Neural cell (in vitro differentiated cells): Measurements from ENCODE around the gene BCL2. TPM values are rescaled to one million over a fixed set of nuclear protein-coding genes. Genes with fewer than 3 reads are reported as not detected.

Experiments used
- H2AFZ ChIP-seq: fragments of 200-600, 300-800 bp; sonication (generic), shearing (Covaris generic); 2 replicates; pipeline ENCODE4 v1.6.0; 2014; ENCODE audit warnings: low read depth, mild to moderate bottlenecking, antibody characterized with exemption, low read length, moderate library complexity
- H3F3A ChIP-seq: fragments of 200-600 bp; shearing (Covaris generic); 2 replicates; pipeline ENCODE4 v1.6.1; 2016; ENCODE audit warnings: mild to moderate bottlenecking, moderate library complexity, mixed read lengths, antibody characterized with exemption, low read length; ENCODE audit not compliant: insufficient read depth, poor library complexity, severe bottlenecking
- H3K27ac ChIP-seq: fragments of 200-600, 300-800 bp; sonication (generic), shearing (Covaris generic); 2 replicates; pipeline ENCODE4 v1.5.1; 2014; ENCODE audit warnings: mild to moderate bottlenecking, low read length, moderate library complexity
- H3K27me3 ChIP-seq: fragments of 300-800, 200-600 bp; sonication (generic), shearing (Covaris generic); 2 replicates; pipeline ENCODE4 v1.6.0; 2014; ENCODE audit warnings: mild to moderate bottlenecking, low read depth, low read length, moderate library complexity; ENCODE audit not compliant: insufficient read depth
- H3K36me3 ChIP-seq: fragments of 300-800, 200-600 bp; sonication (generic), shearing (Covaris generic); 2 replicates; pipeline ENCODE4 v1.5.1; 2014; ENCODE audit warnings: mild to moderate bottlenecking, antibody characterized with exemption, low read length, moderate library complexity; ENCODE audit not compliant: insufficient read depth
- H3K4me2 ChIP-seq: fragments of 300-800, 200-600 bp; sonication (generic), shearing (Covaris generic); 2 replicates; pipeline ENCODE4 v1.6.0; 2014; ENCODE audit warnings: mild to moderate bottlenecking, low read length
- H3K4me3 ChIP-seq: fragments of 300-800, 200-600 bp; sonication (generic), shearing (Covaris generic); 2 replicates; pipeline ENCODE4 v1.5.1; 2014; ENCODE audit warnings: mild to moderate bottlenecking, low read length, moderate library complexity
- H3K79me2 ChIP-seq: fragments of 200-600 bp; shearing (Covaris generic); replicated peaks from 2 replicates; pipeline ENCODE4 v1.6.0; 2014; ENCODE audit warnings: mild to moderate bottlenecking, low read length, moderate library complexity; ENCODE audit not compliant: insufficient read depth
- H3K9ac ChIP-seq: fragments of 300-800, 200-600 bp; sonication (generic), shearing (Covaris generic); 2 replicates; pipeline ENCODE4 v1.6.1; 2016; ENCODE audit warnings: mild to moderate bottlenecking, low read length, mixed read lengths
- H3K9me2 ChIP-seq: fragments of 200-600 bp; shearing (Covaris generic); 2 replicates; pipeline ENCODE4 v1.6.1; 2016; ENCODE audit warnings: mild to moderate bottlenecking, low read length, mixed read lengths; ENCODE audit not compliant: insufficient read depth
- H3K9me3 ChIP-seq: fragments of 200-600, 300-800 bp; sonication (generic), shearing (Covaris generic); 2 replicates; pipeline ENCODE4 v1.6.1; 2016; ENCODE audit warnings: mild to moderate bottlenecking, mixed run types, low read length, moderate library complexity, mixed read lengths
- H4K20me1 ChIP-seq: fragments of 200-600 bp; shearing (Covaris generic); 2 replicates; pipeline ENCODE4 v1.6.1; 2016; ENCODE audit warnings: mild to moderate bottlenecking, mixed run types; ENCODE audit not compliant: insufficient read depth
- CTCF ChIP-seq: fragments of 450-650 bp; IDR thresholded peaks from 2 replicates; pipeline ENCODE4 v1.5.1; 2014; ENCODE audit warnings: antibody characterized with exemption, mild to moderate bottlenecking, moderate library complexity; ENCODE audit not compliant: poor library complexity, severe bottlenecking
- EP300 ChIP-seq: fragments of 450-650 bp; conservative IDR thresholded peaks from 2 replicates; pipeline ENCODE4 v1.6.1; 2014; ENCODE audit warnings: antibody characterized with exemption, mild to moderate bottlenecking, moderate library complexity; ENCODE audit not compliant: poor library complexity, severe bottlenecking
- EZH2 ChIP-seq: fragments of 200-600, 300-800 bp; shearing (Covaris generic), sonication (generic); IDR thresholded peaks from 2 replicates; pipeline ENCODE4 v1.6.1; 2014; ENCODE audit warnings: antibody characterized with exemption, low read length, borderline replicate concordance, mild to moderate bottlenecking; ENCODE audit not compliant: insufficient read depth, poor library complexity, severe bottlenecking
- MXI1 ChIP-seq: fragments of 450-650 bp; conservative IDR thresholded peaks from 2 replicates; pipeline ENCODE4 v1.6.1; 2014; ENCODE audit warnings: antibody characterized with exemption, mild to moderate bottlenecking; ENCODE audit not compliant: poor library complexity, severe bottlenecking
- POLR2AphosphoS5 ChIP-seq: IDR thresholded peaks from 2 replicates; pipeline ENCODE4 v1.6.1; 2012
- RAD21 ChIP-seq: fragments of 450-650 bp; conservative IDR thresholded peaks from 2 replicates; pipeline ENCODE4 v1.6.1; 2014; ENCODE audit warnings: antibody characterized with exemption, mild to moderate bottlenecking, moderate library complexity
- REST ChIP-seq: IDR thresholded peaks from 2 replicates; pipeline ENCODE4 v1.6.1; 2012; ENCODE audit warnings: borderline replicate concordance
- SMC3 ChIP-seq: fragments of 450-650 bp; conservative IDR thresholded peaks from 2 replicates; pipeline ENCODE4 v1.6.1; 2014; ENCODE audit warnings: antibody characterized with exemption, mild to moderate bottlenecking, moderate library complexity; ENCODE audit not compliant: poor library complexity
- TAF1 ChIP-seq: IDR thresholded peaks from 2 replicates; pipeline ENCODE4 v1.6.1; 2012; ENCODE audit warnings: low read depth
- polyA plus RNA-seq: library from polyadenylated mRNA; depleted of rRNA; stranded (reverse); fragments of >200 nt; gene quantifications from 2 replicates; pipeline ENCODE4 v1.2.3, GENCODE V29; 2014

The BCL2 gene
- polyA plus RNA-seq, 1 donor from 2014 or later = 3.4 TPM

GRCh38 chr18:63247506-63247905, 72.1 kb downstream of the BCL2 start:
- Histone ChIP-seq H3K9me2 (no peaks in the 10 kb centered on the region), H3K4me2 (no peak overlapping the region), H3K9ac (no peak overlapping the region), H3K79me2 (no peaks in the 10 kb centered on the region), H3F3A (no peaks in the 10 kb centered on the region), H3K9me3 (no peaks in the 10 kb centered on the region), H3K27ac (no peak overlapping the region), H3K4me3 (no peak overlapping the region), H3K36me3 (no peaks in the 10 kb centered on the region), H2AFZ (no peak overlapping the region), H4K20me1 (no peaks in the 10 kb centered on the region), H3K27me3 (no peaks in the 10 kb centered on the region)
- TF ChIP-seq RAD21 = no peak
- TF ChIP-seq REST = no peak
- no peak for TF ChIP-seq MXI1
- TF ChIP-seq CTCF = no peak
- no peak for TF ChIP-seq TAF1
- TF ChIP-seq EP300 = no peak
- TF ChIP-seq EZH2 = no peak
- TF ChIP-seq POLR2AphosphoS5 = no peak
- TF ChIP-seq SMC3 = no peak

GRCh38 chr18:63245600-63245999, 74.0 kb downstream of the BCL2 start:
- no peaks in the 10 kb centered on the region for H3K9me2 ChIP-seq
- no peak overlapping the region for H3K9ac ChIP-seq
- H3K9me3 ChIP-seq = no peaks in the 10 kb centered on the region
- H2AFZ ChIP-seq = no peak overlapping the region
- no peak overlapping the region for H3K27ac ChIP-seq
- no peaks in the 10 kb centered on the region for H3K36me3 ChIP-seq
- no peaks in the 10 kb centered on the region for H3K27me3 ChIP-seq
- H3K79me2 ChIP-seq = no peaks in the 10 kb centered on the region
- H3K4me2 ChIP-seq = no peak overlapping the region
- H4K20me1 ChIP-seq = no peaks in the 10 kb centered on the region
- no peaks in the 10 kb centered on the region for H3F3A ChIP-seq
- no peak overlapping the region for H3K4me3 ChIP-seq
- TF ChIP-seq EZH2 = no peak

- TF ChIP-seq REST = no peak
- no peak for TF ChIP-seq POLR2AphosphoS5
- TF ChIP-seq SMC3 = no peak
- TF ChIP-seq TAF1 = no peak
Measured at GRCh38 chr18:63244607-63245006, 75.0 kb downstream of the BCL2 start.

More at GRCh38 chr18:63244607-63245006, 75.0 kb downstream of the BCL2 start:
- H3K4me2 ChIP-seq = no peak overlapping the region
- H3K9me2 ChIP-seq = no peaks in the 10 kb centered on the region
- H2AFZ ChIP-seq = no peak overlapping the region
- no peaks in the 10 kb centered on the region for H3F3A ChIP-seq
- H3K9ac ChIP-seq = no peak overlapping the region
- no peak overlapping the region for H3K27ac ChIP-seq
- H3K79me2 ChIP-seq = no peaks in the 10 kb centered on the region
- no peaks in the 10 kb centered on the region for H3K27me3 ChIP-seq
- no peaks in the 10 kb centered on the region for H4K20me1 ChIP-seq
- no peaks in the 10 kb centered on the region for H3K36me3 ChIP-seq
- no peaks in the 10 kb centered on the region for H3K9me3 ChIP-seq
- no peak overlapping the region for H3K4me3 ChIP-seq
